Esophagus muscularis mucosa (tissue), 4 donors: Measurements from ENCODE around the gene TANGO2. TPM values are rescaled to one million over a fixed set of nuclear protein-coding genes. Genes with fewer than 3 reads are reported as not detected.
A peak's percentile ranks its signal among the peaks of the same experiment; 100 is the strongest.

ENCODE experiments used
- DNase-seq: peaks from one replicate; pipeline ENCODE4 v3.0.0-alpha.2; 2017; ENCODE audit errors: extremely low spot score
- H3K27ac ChIP-seq, 4 donors: fragments of 200-600 bp; sonication (generic); replicated peaks in 1 of 4; 1 replicate in 3 of 4; 2 replicates in 1 of 4; pipeline ENCODE4 v1.5.1; 2016 to 2019; ENCODE audit warnings: mild to moderate bottlenecking in 1 of 4
- H3K27me3 ChIP-seq, 4 donors: fragments of 200-600 bp; sonication (generic); one replicate each; pipeline versions ENCODE4 v1.5.1 to v1.6.0; 2016 to 2019
- H3K36me3 ChIP-seq, 4 donors: fragments of 200-600 bp; sonication (generic); one replicate each; pipeline ENCODE4 v1.5.1; 2016 to 2019
- H3K4me1 ChIP-seq, 4 donors: fragments of 200-600 bp; sonication (generic); one replicate each; pipeline ENCODE4 v1.5.1; 2016 to 2019
- H3K4me3 ChIP-seq, 4 donors: fragments of 200-600 bp; sonication (generic); 1 replicate in 2 of 4; 2 replicates in 2 of 4; pipeline ENCODE4 v1.5.1; 2016 to 2019; ENCODE audit warnings: mild to moderate bottlenecking in 4 of 4, moderate library complexity in 1 of 4
- H3K9me3 ChIP-seq, 4 donors: fragments of 200-600 bp; sonication (generic); 1 replicate in 3 of 4; 2 replicates in 1 of 4; pipeline ENCODE4 v1.5.1; 2016 to 2019
- CTCF ChIP-seq, 3 experiments: fragments of 200-600 bp in 2 of 3; fragments of 450-650 bp in 1 of 3; sonication (generic) in 2 of 3; IDR thresholded peaks; one replicate each; pipeline ENCODE4 v1.5.1; 2017 to 2019; ENCODE audit warnings: antibody characterized with exemption in 3 of 3, mild to moderate bottlenecking in 2 of 3, moderate library complexity in 1 of 3
- EP300 ChIP-seq: sonication (generic); formaldehyde crosslinking; IDR thresholded peaks from one replicate; pipeline ENCODE4 v1.6.1; 2017; ENCODE audit warnings: antibody characterized with exemption
- POLR2A ChIP-seq: fragments of 450-650 bp; IDR thresholded peaks from one replicate; pipeline ENCODE4 v1.6.1; 2017; ENCODE audit warnings: antibody characterized with exemption, moderate library complexity, mild to moderate bottlenecking, low read depth
- POLR2AphosphoS5 ChIP-seq, 2 donors: sonication (generic); formaldehyde crosslinking; IDR thresholded peaks; one replicate each; pipeline ENCODE4 v1.6.1; 2017; ENCODE audit warnings: antibody characterized with exemption in 2 of 2
- WGBS: methylation state at CpG from one replicate; pipeline ENCODE4 v1.1.5; 2018; 5-methylcytosine and 5-hydroxymethylcytosine counted together
- intact Hi-C: fragments of 100-400 bp; cut with DNase I; formaldehyde crosslinking; loops from one replicate; pipeline ENCODE4 v1.15.1; 2023
- total RNA-seq, 4 donors: library from RNA; depleted of rRNA; stranded (reverse); fragments of >200 nt; gene quantifications; one replicate each; pipeline versions ENCODE4 v1.1.0 to v1.2.1, GENCODE V29; 2016

Gene TANGO2
- total RNA-seq, 4 donors from 2014 or later, result 37.1 to 44.4 (median 42.3) TPM

- no peak for DNase-seq
- intact Hi-C loops, result loop anchor here (5.0 kb wide), 1 partner anchor 67 kb away; the partner anchor contains the start of gene DGCR8
- Histone ChIP-seq H3K9me3 (no peaks in the 10 kb centered on the region), H3K4me1 (peaks cover 23 to 55% (median 35%) of the 10 kb centered on the region in 4 donors), H3K27ac (no peak overlapping the region), H3K36me3 (no peaks in the 10 kb centered on the region), H3K27me3 (no peaks in the 10 kb centered on the region), H3K4me3 (no peak overlapping the region)
- TF ChIP-seq POLR2AphosphoS5 (IDR thresholded peaks at IDR 0.05), result no peak
- TF ChIP-seq CTCF (IDR thresholded peaks at IDR 0.05), result no peak
- no peak for TF ChIP-seq EP300
- TF ChIP-seq POLR2A, result no peak
- WGBS, result 91% methylated on average over 10 of the region's 10 CpGs
Observed at GRCh38 chr22:20015187-20015625, 5.7 kb upstream of the TANGO2 start.

GRCh38 chr22:20015971-20016733, 4.8 kb upstream of the TANGO2 start:
- H3K4me1 ChIP-seq, result peaks cover 27 to 60% (median 39%) of the 10 kb centered on the region in 4 donors
- no peaks in the 10 kb centered on the region for H3K27me3 ChIP-seq
- H3K9me3 ChIP-seq, result no peaks in the 10 kb centered on the region
- intact Hi-C loops, result loop anchor here (5.0 kb wide), 1 partner anchor 66 kb away; the partner anchor contains the start of gene DGCR8
- TF ChIP-seq CTCF (IDR thresholded peaks at IDR 0.05) (no peak), POLR2AphosphoS5 (IDR thresholded peaks at IDR 0.05) (no peak), POLR2A (no peak), EP300 (no peak)
- H3K4me3 ChIP-seq, result peak overlapping the region; percentile 75 to 88 (median 84)
- WGBS, result no CpG with 5 or more reads among the region's 101 CpGs
- peak overlapping the region; percentile 40 to 65 (median 58) for H3K27ac ChIP-seq
- no peaks in the 10 kb centered on the region for H3K36me3 ChIP-seq
- no peak for DNase-seq

DNA sequence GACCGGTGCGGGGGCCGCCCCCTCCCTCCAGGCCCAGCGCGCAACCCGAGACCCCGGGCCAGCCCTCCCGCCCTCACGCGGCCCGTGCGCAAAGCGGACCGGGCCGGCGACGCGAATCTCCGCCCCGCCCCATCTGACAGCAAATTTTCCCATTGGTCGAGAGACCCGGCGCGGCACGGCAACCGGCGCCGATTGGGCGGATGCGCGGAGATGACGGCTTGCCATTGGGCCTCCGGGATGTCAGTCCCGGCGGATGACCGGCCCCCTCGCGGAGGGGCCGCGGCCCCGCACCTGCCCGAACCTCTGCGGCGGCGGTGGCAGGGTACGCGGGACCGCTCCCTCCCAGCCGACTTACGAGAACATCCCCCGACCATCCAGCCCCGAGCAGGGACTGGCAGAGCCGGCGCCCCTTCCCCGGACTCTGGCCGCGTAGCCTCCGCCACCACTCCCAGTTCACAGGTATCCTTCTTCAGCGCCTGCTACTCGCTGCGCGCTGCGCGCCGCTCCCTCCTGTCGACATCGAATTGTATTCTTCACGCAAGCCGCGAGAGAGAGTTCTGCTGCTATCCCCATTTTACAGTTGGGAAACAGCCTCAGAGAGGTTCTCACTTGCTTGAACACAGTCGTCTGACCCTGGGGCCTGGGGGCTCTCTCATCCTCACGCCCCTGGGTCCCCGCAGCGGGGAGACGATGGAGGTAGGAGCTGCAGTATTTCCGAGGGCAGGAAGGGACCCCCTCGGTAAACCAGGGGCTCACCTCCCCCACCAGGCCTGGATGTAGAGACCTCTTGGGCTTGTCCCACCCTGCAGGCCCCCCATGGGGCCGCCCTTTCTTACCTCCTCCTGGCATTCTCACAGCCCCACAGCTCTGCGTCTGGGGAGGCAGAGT, 3.9 kb upstream of the TANGO2 start, which contains the start of gene ARVCF:
TSS of gene ARVCF (minus strand) at position 90 of the 888 bp plus-strand sequence. CDS start 26,029 bp downstream, outside the sequence.
- DNase-seq, result peak; percentile 96
- intact Hi-C loops, result loop anchor here (5.0 kb wide), 1 partner anchor 65 kb away; the partner anchor contains the start of gene DGCR8
- H3K27me3 ChIP-seq, result no peaks in the 10 kb centered on the region
- H3K4me1 ChIP-seq, result peaks cover 31 to 66% (median 46%) of the 10 kb centered on the region in 4 donors
- H3K4me3 ChIP-seq, result peak within 1 kb of the TSS; percentile 75 to 88 (median 84)
- peak; percentile 34 to 68 for TF ChIP-seq POLR2AphosphoS5 (IDR thresholded peaks at IDR 0.05)
- peak; percentile 20 to 44 (median 41) for TF ChIP-seq CTCF (IDR thresholded peaks at IDR 0.05)
- no peak for TF ChIP-seq POLR2A
- no peak for TF ChIP-seq EP300
- no peaks in the 10 kb centered on the region for H3K9me3 ChIP-seq
- WGBS, result 6% methylated on average over 30 of the region's 79 CpGs
- H3K36me3 ChIP-seq, result no peaks in the 10 kb centered on the region
- H3K27ac ChIP-seq, result peak within 1 kb of the TSS; percentile 40 to 65 (median 58)

- intact Hi-C loops, result loop anchor here (5.0 kb wide), 1 partner anchor 65 kb away; the partner anchor contains the start of gene DGCR8
Observed at GRCh38 chr22:20017622-20017958, 3.3 kb upstream of the TANGO2 start.

More at GRCh38 chr22:20017622-20017958, 3.3 kb upstream of the TANGO2 start:
- no peak overlapping the region for H3K27ac ChIP-seq
- peaks cover 37 to 68% (median 52%) of the 10 kb centered on the region in 4 donors for H3K4me1 ChIP-seq
- no peaks in the 10 kb centered on the region for H3K27me3 ChIP-seq
- no peaks in the 10 kb centered on the region for H3K36me3 ChIP-seq
- H3K4me3 ChIP-seq, result peak overlapping the region in 3 of 4 donors; percentile 82 to 88 (median 86)
- no peak for TF ChIP-seq POLR2AphosphoS5 (IDR thresholded peaks at IDR 0.05)
- TF ChIP-seq EP300, result no peak
- TF ChIP-seq POLR2A, result no peak
- no peak for TF ChIP-seq CTCF (IDR thresholded peaks at IDR 0.05)
- no peaks in the 10 kb centered on the region for H3K9me3 ChIP-seq
- no peak for DNase-seq
- WGBS, result 58% methylated on average over 9 of the region's 9 CpGs
